H1 (cell line): ENCODE measurements around the gene FBXO47. TPM values are rescaled to one million over a fixed set of nuclear protein-coding genes. Genes with fewer than 3 reads are reported as not detected.

Experiments
- CTCF ChIA-PET: fragments of 300-600 bp; sonication (Branson Sonifier 250); formaldehyde crosslinking; loops from one replicate; lab custom pipeline; 2021; ENCODE audit not compliant: partially characterized antibody; lab: Charles Lee
- POLR2A ChIA-PET: fragments of 300-600 bp; sonication (Branson Sonifier 250); formaldehyde crosslinking; loops from one replicate; lab custom pipeline; 2021; ENCODE audit warnings: inconsistent platforms; ENCODE audit not compliant: partially characterized antibody; lab: Charles Lee
- DNase-seq, 2 experiments: peaks; one replicate each; pipeline versions ENCODE4 v3.0.0 to v3.0.0-alpha.2; 2010 to 2022; ENCODE audit warnings: low spot score in 2 of 2, low read depth in 1 of 2, mixed read lengths in 1 of 2
- FAIRE-seq: peaks from 2 replicates; lab custom pipeline; 2011; peaks lifted over from hg19 to GRCh38; lab: Jason Lieb, UNC
- H2AFZ ChIP-seq: 2 replicates; pipeline ENCODE4 v1.8.1; 2012; ENCODE audit warnings: low read length, inconsistent platforms
- H2AK5ac ChIP-seq: 2 replicates; pipeline ENCODE4 v1.6.1; 2013; ENCODE audit warnings: low read depth, low read length
- H2BK120ac ChIP-seq: replicated peaks from 2 replicates; pipeline ENCODE3; 2013; ENCODE audit warnings: low read depth, low read length, inconsistent platforms
- H2BK12ac ChIP-seq: 2 replicates; pipeline ENCODE4 v1.6.1; 2013; ENCODE audit warnings: low read depth, low read length
- H2BK15ac ChIP-seq: 2 replicates; pipeline ENCODE4 v1.6.1; 2013; ENCODE audit warnings: low read length
- H2BK20ac ChIP-seq: 2 replicates; pipeline ENCODE4 v1.6.1; 2013; ENCODE audit warnings: low read length
- H2BK5ac ChIP-seq: 2 replicates; pipeline ENCODE4 v1.6.1; 2013; ENCODE audit warnings: low read depth, low read length
- H3K14ac ChIP-seq: 2 replicates; pipeline ENCODE4 v1.6.1; 2013; ENCODE audit warnings: inconsistent platforms; ENCODE audit not compliant: insufficient read length
- H3K18ac ChIP-seq: 2 replicates; pipeline ENCODE4 v1.6.1; 2013; ENCODE audit warnings: low read length; ENCODE audit errors: extremely low read depth
- H3K23ac ChIP-seq: 2 replicates; pipeline ENCODE4 v1.6.1; 2013; ENCODE audit warnings: inconsistent platforms; ENCODE audit not compliant: insufficient read length
- H3K23me2 ChIP-seq: 2 replicates; pipeline ENCODE4 v1.6.1; 2013; ENCODE audit warnings: low read depth, low read length
- H3K27ac ChIP-seq: 2 replicates; pipeline ENCODE4 v1.6.1; 2011; ENCODE audit warnings: low read depth, low read length, inconsistent platforms
- H3K27me3 ChIP-seq, 4 experiments: replicated peaks in 1 of 4; 1 replicate in 1 of 4; 2 replicates in 3 of 4; pipeline versions ENCODE4 v1.6.1 to v1.8.1; 2011 to 2013; ENCODE audit warnings: low read length in 3 of 4, mild to moderate bottlenecking in 3 of 4, inconsistent platforms in 2 of 4, mixed read lengths in 2 of 4, moderate library complexity in 1 of 4; ENCODE audit not compliant: control insufficient read depth in 3 of 4, insufficient read depth in 3 of 4; ENCODE audit errors: extremely low read depth in 1 of 4
- H3K36me3 ChIP-seq, 4 experiments: 2 replicates each; pipeline versions ENCODE4 v1.6.1 to v1.8.1; 2011 to 2013; ENCODE audit warnings: mild to moderate bottlenecking in 4 of 4, low read length in 3 of 4, moderate library complexity in 2 of 4, control low read depth in 1 of 4, inconsistent platforms in 1 of 4; ENCODE audit not compliant: insufficient read depth in 4 of 4, control insufficient read depth in 2 of 4
- H3K4ac ChIP-seq: replicated peaks from 2 replicates; pipeline ENCODE3; 2013; ENCODE audit warnings: low read length, low read depth, mixed read lengths, inconsistent platforms; ENCODE audit not compliant: insufficient read length
- H3K4me1 ChIP-seq, 4 experiments: replicated peaks in 1 of 4; 1 replicate in 1 of 4; 2 replicates in 3 of 4; pipeline versions ENCODE4 v1.6.1 to v1.8.1; 2011 to 2013; ENCODE audit warnings: low read length in 3 of 4, inconsistent platforms in 2 of 4, mixed read lengths in 1 of 4; ENCODE audit not compliant: insufficient read depth in 4 of 4, control insufficient read depth in 3 of 4
- H3K4me2 ChIP-seq, 2 experiments: 2 replicates each; pipeline versions ENCODE4 v1.6.1 to v1.8.1; 2011 to 2013; ENCODE audit warnings: low read depth in 2 of 2, low read length in 2 of 2, control low read depth in 1 of 2, inconsistent platforms in 1 of 2, mild to moderate bottlenecking in 1 of 2; ENCODE audit not compliant: insufficient read depth in 1 of 2
- H3K4me3 ChIP-seq, 4 experiments: fragments of 200-600, 300-600 bp in 1 of 4; sonication (generic), shearing (Covaris generic), sonication (Bioruptor Twin) in 1 of 4; 2 replicates each; pipeline versions ENCODE4 v1.5.1 to v1.8.1; 2011 to 2016; ENCODE audit warnings: low read length in 4 of 4, low read depth in 3 of 4, control low read depth in 2 of 4, inconsistent platforms in 2 of 4, mild to moderate bottlenecking in 2 of 4, mixed read lengths in 1 of 4, moderate library complexity in 1 of 4; ENCODE audit not compliant: insufficient read depth in 2 of 4; ENCODE audit errors: extremely low read depth in 1 of 4
- H3K56ac ChIP-seq: replicated peaks from 2 replicates; pipeline ENCODE3; 2013; ENCODE audit warnings: low read depth, mild to moderate bottlenecking, mixed read lengths, low read length, inconsistent platforms; ENCODE audit not compliant: insufficient read length
- H3K79me1 ChIP-seq: 2 replicates; pipeline ENCODE4 v1.6.1; 2013; ENCODE audit warnings: low read depth, low read length, control low read depth
- H3K79me2 ChIP-seq, 2 experiments: 2 replicates each; pipeline versions ENCODE4 v1.6.1 to v1.8.1; 2012 to 2013; ENCODE audit warnings: low read length in 2 of 2, mild to moderate bottlenecking in 2 of 2, inconsistent platforms in 1 of 2; ENCODE audit not compliant: insufficient read depth in 2 of 2, control insufficient read depth in 1 of 2
- H3K9ac ChIP-seq, 4 experiments: replicated peaks in 1 of 4; 1 replicate in 1 of 4; 2 replicates in 3 of 4; pipeline versions ENCODE4 v1.6.1 to v1.8.1; 2011 to 2013; ENCODE audit warnings: low read depth in 3 of 4, low read length in 3 of 4, control low read depth in 2 of 4, mild to moderate bottlenecking in 2 of 4, moderate library complexity in 2 of 4, inconsistent platforms in 1 of 4; ENCODE audit errors: extremely low read depth in 1 of 4
- H3K9me3 ChIP-seq, 2 experiments: 2 replicates each; pipeline versions ENCODE4 v1.6.1 to v1.8.1; 2012 to 2013; ENCODE audit warnings: mild to moderate bottlenecking in 2 of 2, moderate library complexity in 2 of 2, control low read depth in 1 of 2, inconsistent platforms in 1 of 2, low read depth in 1 of 2, low read length in 1 of 2, mixed read lengths in 1 of 2; ENCODE audit not compliant: insufficient read depth in 2 of 2
- H4K20me1 ChIP-seq, 2 experiments: replicated peaks in 1 of 2; 2 replicates each; pipeline versions ENCODE3 to v1.8.1; 2011 to 2013; ENCODE audit warnings: inconsistent platforms in 2 of 2, low read length in 2 of 2, mild to moderate bottlenecking in 1 of 2; ENCODE audit not compliant: insufficient read depth in 2 of 2, control insufficient read depth in 1 of 2
- H4K5ac ChIP-seq: 2 replicates; pipeline ENCODE4 v1.6.1; 2013; ENCODE audit warnings: low read length, low read depth, mixed read lengths, inconsistent platforms; ENCODE audit not compliant: insufficient read length
- H4K8ac ChIP-seq: 2 replicates; pipeline ENCODE4 v1.8.0; 2013; ENCODE audit warnings: mild to moderate bottlenecking, moderate library complexity, low read length, inconsistent platforms; ENCODE audit not compliant: insufficient read depth; ENCODE audit errors: extremely low read depth
- H4K91ac ChIP-seq: replicated peaks from 2 replicates; pipeline ENCODE3; 2013; ENCODE audit warnings: low read length, mixed read lengths, inconsistent platforms; ENCODE audit not compliant: insufficient read length
- CBX5 ChIP-seq: fragments of 300-800, 300-1000 bp; sonication (generic); IDR thresholded peaks from 2 replicates; pipeline ENCODE4 v1.7.1; 2016; ENCODE audit warnings: antibody characterized with exemption, low read length, low read depth
- EP300 ChIP-seq, 2 experiments: IDR thresholded peaks; 1 replicate in 1 of 2; 2 replicates in 1 of 2; pipeline ENCODE4 v1.6.1; 2011 to 2012; ENCODE audit warnings: low read depth in 2 of 2, low read length in 2 of 2, mild to moderate bottlenecking in 2 of 2, borderline replicate concordance in 1 of 2, inconsistent platforms in 1 of 2, moderate library complexity in 1 of 2
- GABPA ChIP-seq: IDR thresholded peaks from 2 replicates; pipeline ENCODE4 v1.6.1; 2011; ENCODE audit warnings: mild to moderate bottlenecking, low read length, moderate library complexity, borderline replicate concordance; ENCODE audit not compliant: insufficient read depth
- GTF2F1 ChIP-seq: IDR thresholded peaks from 2 replicates; pipeline ENCODE4 v1.6.1; 2012; ENCODE audit warnings: low read depth, low read length, improper control_type of control experiment, borderline replicate concordance
- KDM5A ChIP-seq: fragments of 200-600 bp; IDR thresholded peaks from 2 replicates; pipeline ENCODE4 v1.7.1; 2012; ENCODE audit warnings: mild to moderate bottlenecking, low read length, inconsistent platforms, mixed read lengths
- POLR2AphosphoS5 ChIP-seq: IDR thresholded peaks from 2 replicates; pipeline ENCODE4 v1.6.1; 2011; ENCODE audit warnings: low read depth, low read length
- RBBP5 ChIP-seq: IDR thresholded peaks from 2 replicates; pipeline ENCODE4 v1.7.1; 2012; ENCODE audit warnings: low read depth, mild to moderate bottlenecking, inconsistent platforms, low read length, moderate library complexity, borderline replicate concordance
- SIRT6 ChIP-seq: IDR thresholded peaks from one replicate; pipeline ENCODE4 v1.7.1; 2012; ENCODE audit warnings: low read length, inconsistent platforms
- YY1 ChIP-seq: IDR thresholded peaks from 2 replicates; pipeline ENCODE4 v1.6.1; 2011; ENCODE audit warnings: low read depth, mild to moderate bottlenecking, low read length
- WGBS, 2 experiments: shearing (Covaris generic) in 1 of 2; methylation state at CpG; one replicate each; pipeline versions ENCODE4 v1.1.6 to v1.1.7; 2013 to 2015; ENCODE audit warnings: low lambda C conversion rate in 2 of 2, mixed read lengths in 2 of 2, inconsistent platforms in 1 of 2, low coverage in 1 of 2, missing lambda C conversion rate in 1 of 2; ENCODE audit not compliant: insufficient replicate concordance in 2 of 2, insufficient coverage in 1 of 2, insufficient read length in 1 of 2; ENCODE audit errors: extremely low coverage in 1 of 2, missing lambda C conversion rate in 1 of 2; 5-methylcytosine and 5-hydroxymethylcytosine counted together
- polyA plus RNA-seq, 7 experiments: library from polyadenylated mRNA; depleted of rRNA in 3 of 7; stranded (reverse) in 5 of 7; unstranded in 2 of 7; fragments of >200 nt in 5 of 7; fragments of 200-250 nt in 2 of 7; gene quantifications; 1 replicate in 5 of 7; 2 replicates in 1 of 7; 4 replicates in 1 of 7; pipeline versions ENCODE4 v1.2.1 to v1.2.3, GENCODE V29; 2011 to 2013; ENCODE audit warnings: missing spikeins in 2 of 7, mixed read lengths in 2 of 7
- total RNA-seq: library from RNA; stranded (reverse); fragmentation: NEBNext Ultra II Directional; extraction: Animal tissue kit (Norgen Biotek cat#: 25700); gene quantifications from 2 replicates; pipeline ENCODE4 v1.2.1, GENCODE V29; 2021

FBXO47 gene
- total and polyA plus RNA-seq, 2 of the 8 experiments (the other 6 are each of a cell fraction or from before 2014, with no cell fraction given): not detected

GRCh38 chr17:38915639-38915995 lies 51.6 kb downstream of the FBXO47 start:
- WGBS, 2 experiments: 90% methylated on average over 7 of the region's 7 CpGs; no CpG with 5 or more reads in 1 of the 2 experiments
- H2BK5ac ChIP-seq: no peak overlapping the region
- H3K4me3 ChIP-seq: no peak overlapping the region
- no peak overlapping the region for H3K4me2 ChIP-seq
- TF ChIP-seq GTF2F1 (no peak), RBBP5 (no peak), KDM5A (no peak), SIRT6 (no peak), CBX5 (no peak), YY1 (no peak), EP300 (IDR thresholded peaks at IDR 0.05; ENCODE audit: borderline replicate concordance in 1 of 2, low read depth in 2 of 2, low read length in 2 of 2) (no peak), POLR2AphosphoS5 (no peak), GABPA (no peak)
- no peak overlapping the region for H2AFZ ChIP-seq
- H3K18ac ChIP-seq: no peak overlapping the region
- H3K27me3 ChIP-seq: no peaks in the 10 kb centered on the region
- POLR2A ChIA-PET: interaction anchor here (1.0 to 14.4 kb wide), 5 partner anchors 7 to 64 kb away, joined by 3 to 98 read pairs (median 50); partner anchors contain the start of genes LASP1 and RPL23
- no peaks in the 10 kb centered on the region; the same call in 1 of the 2 replicates for H3K79me1 ChIP-seq
- no peak overlapping the region for H2AK5ac ChIP-seq
- H3K9ac ChIP-seq: no peak overlapping the region
- H4K8ac ChIP-seq: no peak overlapping the region
- H2BK12ac ChIP-seq: no peak overlapping the region
- no peaks in the 10 kb centered on the region for H3K23me2 ChIP-seq
- no peak overlapping the region for H2BK20ac ChIP-seq
- no peak overlapping the region for H3K27ac ChIP-seq
- H3K36me3 ChIP-seq: peaks cover 6 to 35% (median 28%) of the 10 kb centered on the region in 4 experiments; a peak in 7 of 8 replicates
- no peaks in the 10 kb centered on the region for H3K79me2 ChIP-seq
- H3K23ac ChIP-seq: no peak overlapping the region
- no peak for FAIRE-seq
- H4K20me1 ChIP-seq: peaks cover 0 to 7% of the 10 kb centered on the region in 2 experiments
- H3K4me1 ChIP-seq: no peaks in the 10 kb centered on the region; a peak in 1 of 7 replicates
- no peak overlapping the region for H4K91ac ChIP-seq
- DNase-seq: no peak
- H3K4ac ChIP-seq: no peak overlapping the region
- H2BK120ac ChIP-seq: no peak overlapping the region
- H3K14ac ChIP-seq: no peak overlapping the region
- H2BK15ac ChIP-seq: no peak overlapping the region
- no peaks in the 10 kb centered on the region for H3K9me3 ChIP-seq
- CTCF ChIA-PET: interaction anchor here (0.7 to 5.2 kb wide), 11 partner anchors 9 to 154 kb away, joined by 3 to 40 read pairs (median 4); partner anchors contain the start of genes LASP1 and LASP1NB
- H3K56ac ChIP-seq: no peak overlapping the region
- H4K5ac ChIP-seq: no peak overlapping the region
